ENCODE results near the gene C1QTNF9.
"Not testable (repeated sequence)": the region's sequence is repeated elsewhere in the genome, so short reads cannot be mapped to it uniquely, and the experiment has no call there.

Gene C1QTNF9

GRCh38 chr13:24365191-24365590, 55.8 kb downstream of the C1QTNF9 start:
- DNase-seq: no peak

GRCh38 chr13:24366315-24366714, 56.9 kb downstream of the C1QTNF9 start:
- DNase-seq: not testable (repeated sequence)

- DNase-seq: not testable (repeated sequence)
Measured at GRCh38 chr13:24371273-24371672, 61.9 kb downstream of the C1QTNF9 start.

All from CD4-positive, alpha-beta T cell treated with Interleukin-15 for 1 hour (primary cell).